Measurements from ENCODE around the gene AKR1C1. TPM values are rescaled to one million over a fixed set of nuclear protein-coding genes. Genes with fewer than 3 reads are reported as not detected.
"Not testable (repeated sequence)": the region's sequence is repeated elsewhere in the genome, so short reads cannot be mapped to it uniquely, and the experiment has no call there.

AKR1C1 gene
- total and polyA plus RNA-seq, 2 donors, result 1.4 to 7.6 TPM

GRCh38 chr10:4937346-4937745 is 25.9 kb upstream of the AKR1C1 start:
- H3K4me3 ChIP-seq (ENCODE audit: low read length in 2 of 2), result no peak overlapping the region
- no peaks in the 10 kb centered on the region for H3K27me3 ChIP-seq (ENCODE audit: control insufficient read depth in 2 of 2, insufficient read depth in 1 of 2, low read length in 1 of 2)
- no peaks in the 10 kb centered on the region for H3K4me1 ChIP-seq (ENCODE audit: control insufficient read depth in 2 of 2, insufficient read depth in 2 of 2, low read length in 2 of 2)
- no peak for DNase-seq (ENCODE audit: low read depth in 6 of 9, low spot score in 9 of 9)
- H3K36me3 ChIP-seq (ENCODE audit: control insufficient read depth in 2 of 2, insufficient read depth in 2 of 2, low read length in 1 of 2), result no peaks in the 10 kb centered on the region
- no peaks in the 10 kb centered on the region for H3K9me3 ChIP-seq (ENCODE audit: control insufficient read depth in 2 of 2, insufficient read depth in 1 of 2, low read length in 1 of 2)
- 98% methylated on average over 23 of the region's 23 CpGs for WGBS
- H3K27ac ChIP-seq (ENCODE audit: low read depth in 1 of 2, low read length in 1 of 2), result no peak overlapping the region

- 90% methylated on average over 7 of the region's 7 CpGs for WGBS
- no peak overlapping the region for H3K27ac ChIP-seq (ENCODE audit: low read depth in 1 of 2, low read length in 1 of 2)
Observed at GRCh38 chr10:4939224-4940072, 23.8 kb upstream of the AKR1C1 start.

GRCh38 chr10:4940073-4940428 is 23.2 kb upstream of the AKR1C1 start:
- not testable (repeated sequence) for H3K9me3 ChIP-seq (ENCODE audit: control insufficient read depth in 2 of 2, insufficient read depth in 1 of 2, low read length in 1 of 2); H3K4me1 ChIP-seq (ENCODE audit: control insufficient read depth in 2 of 2, insufficient read depth in 2 of 2, low read length in 2 of 2); DNase-seq (ENCODE audit: low read depth in 6 of 9, low spot score in 9 of 9); H3K27ac ChIP-seq (ENCODE audit: low read depth in 1 of 2, low read length in 1 of 2); H3K27me3 ChIP-seq (ENCODE audit: control insufficient read depth in 2 of 2, insufficient read depth in 1 of 2, low read length in 1 of 2); H3K36me3 ChIP-seq (ENCODE audit: control insufficient read depth in 2 of 2, insufficient read depth in 2 of 2, low read length in 1 of 2); H3K4me3 ChIP-seq (ENCODE audit: low read length in 2 of 2)
- 98% methylated on average over 6 of the region's 6 CpGs for WGBS

More at GRCh38 chr10:4939224-4940072, 23.8 kb upstream of the AKR1C1 start:
- H3K27me3 ChIP-seq (ENCODE audit: control insufficient read depth in 2 of 2, insufficient read depth in 1 of 2, low read length in 1 of 2), result no peaks in the 10 kb centered on the region
- H3K9me3 ChIP-seq (ENCODE audit: control insufficient read depth in 2 of 2, insufficient read depth in 1 of 2, low read length in 1 of 2), result no peaks in the 10 kb centered on the region
- no peak for DNase-seq (ENCODE audit: low read depth in 6 of 9, low spot score in 9 of 9)
- H3K4me3 ChIP-seq (ENCODE audit: low read length in 2 of 2), result no peak overlapping the region
- no peaks in the 10 kb centered on the region for H3K4me1 ChIP-seq (ENCODE audit: control insufficient read depth in 2 of 2, insufficient read depth in 2 of 2, low read length in 2 of 2)
- no peaks in the 10 kb centered on the region for H3K36me3 ChIP-seq (ENCODE audit: control insufficient read depth in 2 of 2, insufficient read depth in 2 of 2, low read length in 1 of 2)

- not testable (repeated sequence) for H3K36me3 ChIP-seq (ENCODE audit: control insufficient read depth in 2 of 2, insufficient read depth in 2 of 2, low read length in 1 of 2); H3K4me3 ChIP-seq (ENCODE audit: low read length in 2 of 2); H3K27me3 ChIP-seq (ENCODE audit: control insufficient read depth in 2 of 2, insufficient read depth in 1 of 2, low read length in 1 of 2); DNase-seq (ENCODE audit: low read depth in 6 of 9, low spot score in 9 of 9); H3K4me1 ChIP-seq (ENCODE audit: control insufficient read depth in 2 of 2, insufficient read depth in 2 of 2, low read length in 2 of 2); H3K9me3 ChIP-seq (ENCODE audit: control insufficient read depth in 2 of 2, insufficient read depth in 1 of 2, low read length in 1 of 2); H3K27ac ChIP-seq (ENCODE audit: low read depth in 1 of 2, low read length in 1 of 2)
- 97% methylated on average over 2 of the region's 2 CpGs for WGBS
Observed at GRCh38 chr10:4940909-4941308, 22.3 kb upstream of the AKR1C1 start.

- 91% methylated on average over 5 of the region's 5 CpGs for WGBS
- no peaks in the 10 kb centered on the region for H3K36me3 ChIP-seq (ENCODE audit: control insufficient read depth in 2 of 2, insufficient read depth in 2 of 2, low read length in 1 of 2)
- H3K4me1 ChIP-seq (ENCODE audit: control insufficient read depth in 2 of 2, insufficient read depth in 2 of 2, low read length in 2 of 2), result no peaks in the 10 kb centered on the region
- H3K4me3 ChIP-seq (ENCODE audit: low read length in 2 of 2), result no peak overlapping the region
- no peak overlapping the region for H3K27ac ChIP-seq (ENCODE audit: low read depth in 1 of 2, low read length in 1 of 2)
- H3K27me3 ChIP-seq (ENCODE audit: control insufficient read depth in 2 of 2, insufficient read depth in 1 of 2, low read length in 1 of 2), result no peaks in the 10 kb centered on the region
- no peaks in the 10 kb centered on the region for H3K9me3 ChIP-seq (ENCODE audit: control insufficient read depth in 2 of 2, insufficient read depth in 1 of 2, low read length in 1 of 2)
- no peak for DNase-seq (ENCODE audit: low read depth in 6 of 9, low spot score in 9 of 9)
Observed at GRCh38 chr10:4941540-4942330, 21.5 kb upstream of the AKR1C1 start.

- WGBS, result 78% methylated on average over 2 of the region's 2 CpGs
Observed at GRCh38 chr10:4942931-4943330, 20.3 kb upstream of the AKR1C1 start.

GRCh38 chr10:4943416-4943815 is 19.8 kb upstream of the AKR1C1 start:
- not testable (repeated sequence) for H3K4me3 ChIP-seq (ENCODE audit: low read length in 2 of 2); DNase-seq (ENCODE audit: low read depth in 6 of 9, low spot score in 9 of 9); H3K27me3 ChIP-seq (ENCODE audit: control insufficient read depth in 2 of 2, insufficient read depth in 1 of 2, low read length in 1 of 2); H3K36me3 ChIP-seq (ENCODE audit: control insufficient read depth in 2 of 2, insufficient read depth in 2 of 2, low read length in 1 of 2); H3K27ac ChIP-seq (ENCODE audit: low read depth in 1 of 2, low read length in 1 of 2); H3K4me1 ChIP-seq (ENCODE audit: control insufficient read depth in 2 of 2, insufficient read depth in 2 of 2, low read length in 2 of 2); H3K9me3 ChIP-seq (ENCODE audit: control insufficient read depth in 2 of 2, insufficient read depth in 1 of 2, low read length in 1 of 2)

More at GRCh38 chr10:4942931-4943330, 20.3 kb upstream of the AKR1C1 start:
- not testable (repeated sequence) for H3K27me3 ChIP-seq (ENCODE audit: control insufficient read depth in 2 of 2, insufficient read depth in 1 of 2, low read length in 1 of 2); H3K4me3 ChIP-seq (ENCODE audit: low read length in 2 of 2); H3K36me3 ChIP-seq (ENCODE audit: control insufficient read depth in 2 of 2, insufficient read depth in 2 of 2, low read length in 1 of 2); H3K4me1 ChIP-seq (ENCODE audit: control insufficient read depth in 2 of 2, insufficient read depth in 2 of 2, low read length in 2 of 2); H3K27ac ChIP-seq (ENCODE audit: low read depth in 1 of 2, low read length in 1 of 2); H3K9me3 ChIP-seq (ENCODE audit: control insufficient read depth in 2 of 2, insufficient read depth in 1 of 2, low read length in 1 of 2); DNase-seq (ENCODE audit: low read depth in 6 of 9, low spot score in 9 of 9)

GRCh38 chr10:4943821-4944220 is 19.4 kb upstream of the AKR1C1 start:
- H3K4me1 ChIP-seq (ENCODE audit: control insufficient read depth in 2 of 2, insufficient read depth in 2 of 2, low read length in 2 of 2), result no peaks in the 10 kb centered on the region
- H3K4me3 ChIP-seq (ENCODE audit: low read length in 2 of 2), result no peak overlapping the region
- H3K36me3 ChIP-seq (ENCODE audit: control insufficient read depth in 2 of 2, insufficient read depth in 2 of 2, low read length in 1 of 2), result no peaks in the 10 kb centered on the region
- no peak for DNase-seq (ENCODE audit: low read depth in 6 of 9, low spot score in 9 of 9)
- 98% methylated on average over 2 of the region's 2 CpGs for WGBS
- H3K27me3 ChIP-seq (ENCODE audit: control insufficient read depth in 2 of 2, insufficient read depth in 1 of 2, low read length in 1 of 2), result no peaks in the 10 kb centered on the region
- H3K9me3 ChIP-seq (ENCODE audit: control insufficient read depth in 2 of 2, insufficient read depth in 1 of 2, low read length in 1 of 2), result no peaks in the 10 kb centered on the region
- no peak overlapping the region for H3K27ac ChIP-seq (ENCODE audit: low read depth in 1 of 2, low read length in 1 of 2)

- 100% methylated on average over 1 of the region's 1 CpG for WGBS
- H3K4me1 ChIP-seq (ENCODE audit: control insufficient read depth in 2 of 2, insufficient read depth in 2 of 2, low read length in 2 of 2), result no peaks in the 10 kb centered on the region
Observed at GRCh38 chr10:4944841-4945240, 18.4 kb upstream of the AKR1C1 start.

More at GRCh38 chr10:4944841-4945240, 18.4 kb upstream of the AKR1C1 start:
- no peaks in the 10 kb centered on the region for H3K9me3 ChIP-seq (ENCODE audit: control insufficient read depth in 2 of 2, insufficient read depth in 1 of 2, low read length in 1 of 2)
- H3K4me3 ChIP-seq (ENCODE audit: low read length in 2 of 2), result no peak overlapping the region
- DNase-seq (ENCODE audit: low read depth in 6 of 9, low spot score in 9 of 9), result no peak
- H3K27ac ChIP-seq (ENCODE audit: low read depth in 1 of 2, low read length in 1 of 2), result no peak overlapping the region
- H3K27me3 ChIP-seq (ENCODE audit: control insufficient read depth in 2 of 2, insufficient read depth in 1 of 2, low read length in 1 of 2), result no peaks in the 10 kb centered on the region
- H3K36me3 ChIP-seq (ENCODE audit: control insufficient read depth in 2 of 2, insufficient read depth in 2 of 2, low read length in 1 of 2), result no peaks in the 10 kb centered on the region
